Measurements from ENCODE around the gene SPTBN1. TPM values are rescaled to one million over a fixed set of nuclear protein-coding genes. Genes with fewer than 3 reads are reported as not detected.
A peak's percentile ranks its signal among the peaks of the same experiment; 100 is the strongest.

Gene SPTBN1
- total and polyA plus RNA-seq, 2 of the 13 experiments (the other 11 are each of a cell fraction or from before 2014, with no cell fraction given), result 123 to 299 TPM

- no peak for TF ChIP-seq ATRX (CRISPR knock-in tag; IDR thresholded peaks at IDR 0.05; ENCODE audit: borderline replicate concordance)
- no peak for TF ChIP-seq ZNF7 (CRISPR knock-in tag; IDR thresholded peaks at IDR 0.05)
- TF ChIP-seq HOXA3 (CRISPR knock-in tag; IDR thresholded peaks at IDR 0.05), result 0 out of 2 replicates have a peak, but pooled peaks have one; percentile 19
- TF ChIP-seq ZNF570 (CRISPR knock-in tag; IDR thresholded peaks at IDR 0.05; ENCODE audit: borderline replicate concordance), result no peak
- no peak for TF ChIP-seq NFYC (CRISPR knock-in tag; IDR thresholded peaks at IDR 0.05)
- no peak for TF ChIP-seq ZNF883 (CRISPR knock-in tag; IDR thresholded peaks at IDR 0.05; ENCODE audit: not compliant biosample characterization)
- 0 out of 4 replicates have a peak, but pooled peaks of 1 of the 2 experiments have one; percentile 21 for TF ChIP-seq ATF4 (CRISPR knock-in tag; IDR thresholded peaks at IDR 0.05)
- TF ChIP-seq, protein P1, sequence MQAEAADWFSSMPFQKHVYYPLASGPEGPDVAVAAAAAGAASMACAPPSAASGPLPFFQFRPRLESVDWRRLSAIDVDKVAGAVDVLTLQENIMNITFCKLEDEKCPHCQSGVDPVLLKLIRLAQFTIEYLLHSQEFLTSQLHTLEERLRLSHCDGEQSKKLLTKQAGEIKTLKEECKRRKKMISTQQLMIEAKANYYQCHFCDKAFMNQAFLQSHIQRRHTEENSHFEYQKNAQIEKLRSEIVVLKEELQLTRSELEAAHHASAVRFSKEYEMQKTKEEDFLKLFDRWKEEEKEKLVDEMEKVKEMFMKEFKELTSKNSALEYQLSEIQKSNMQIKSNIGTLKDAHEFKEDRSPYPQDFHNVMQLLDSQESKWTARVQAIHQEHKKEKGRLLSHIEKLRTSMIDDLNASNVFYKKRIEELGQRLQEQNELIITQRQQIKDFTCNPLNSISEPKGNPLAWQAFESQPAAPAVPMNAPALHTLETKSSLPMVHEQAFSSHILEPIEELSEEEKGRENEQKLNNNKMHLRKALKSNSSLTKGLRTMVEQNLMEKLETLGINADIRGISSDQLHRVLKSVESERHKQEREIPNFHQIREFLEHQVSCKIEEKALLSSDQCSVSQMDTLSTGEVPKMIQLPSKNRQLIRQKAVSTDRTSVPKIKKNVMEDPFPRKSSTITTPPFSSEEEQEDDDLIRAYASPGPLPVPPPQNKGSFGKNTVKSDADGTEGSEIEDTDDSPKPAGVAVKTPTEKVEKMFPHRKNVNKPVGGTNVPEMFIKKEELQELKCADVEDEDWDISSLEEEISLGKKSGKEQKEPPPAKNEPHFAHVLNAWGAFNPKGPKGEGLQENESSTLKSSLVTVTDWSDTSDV (CRISPR knock-in tag; IDR thresholded peaks at IDR 0.05), result no peak
- TF ChIP-seq MBD4 (IDR thresholded peaks at IDR 0.05; ENCODE audit: borderline replicate concordance, low read length), result no peak
- no peak for TF ChIP-seq DNMT1 (CRISPR knock-in tag; IDR thresholded peaks at IDR 0.05)
- no peak for TF ChIP-seq ZNF121 (CRISPR knock-in tag; IDR thresholded peaks at IDR 0.05)
- TF ChIP-seq CAMTA2 (CRISPR knock-in tag; IDR thresholded peaks at IDR 0.05; ENCODE audit: borderline replicate concordance), result no peak
- no peak for TF ChIP-seq FOXP1 (IDR thresholded peaks at IDR 0.05)
- peak; percentile 46; the same call in 1 of the 2 replicates for TF ChIP-seq FOXP1 (CRISPR knock-in tag; IDR thresholded peaks at IDR 0.05)
- no peak for TF ChIP-seq ZNF543 (CRISPR knock-in tag; IDR thresholded peaks at IDR 0.05)
- no peak for TF ChIP-seq SAFB2 (CRISPR knock-in tag; IDR thresholded peaks at IDR 0.05; ENCODE audit: borderline replicate concordance, low read depth)
- no peak for TF ChIP-seq SP1 (IDR thresholded peaks at IDR 0.05)
- TF ChIP-seq SP1 (CRISPR knock-in tag; IDR thresholded peaks at IDR 0.05), result no peak
- no peak for TF ChIP-seq U2AF2 (IDR thresholded peaks at IDR 0.05; ENCODE audit: low read depth, low read length)
- no peak for TF ChIP-seq SOX13 (IDR thresholded peaks at IDR 0.05)
- peak in 1 of 2 experiments; percentile 78; a peak in 2 of 4 replicates for TF ChIP-seq SOX13 (CRISPR knock-in tag; conservative IDR thresholded peaks at IDR 0.05 in 1 of 2, IDR thresholded peaks at IDR 0.05 in 1 of 2)
- TF ChIP-seq AKAP8 (CRISPR knock-in tag; IDR thresholded peaks at IDR 0.05), result no peak
- peak; percentile 59; the same call in 1 of the 2 replicates for TF ChIP-seq ZNF589 (CRISPR knock-in tag; conservative IDR thresholded peaks at IDR 0.05)
- no peak for TF ChIP-seq ZNF354B (CRISPR knock-in tag; IDR thresholded peaks at IDR 0.05)
These were observed 161.3 kb downstream of the SPTBN1 start (continued) for GRCh38 chr2:54617409-54617808.
